Measurements from ENCODE around the gene MRPL53. TPM values are rescaled to one million over a fixed set of nuclear protein-coding genes. Genes with fewer than 3 reads are reported as not detected.

MRPL53 gene
- total and polyA plus RNA-seq, 4 donors: 23.3 to 106 (median 70.7) TPM

GRCh38 chr2:74512744-74513604 is 40.5 kb upstream of the MRPL53 start:
- Histone ChIP-seq H3K27ac (ENCODE audit: low read depth in 1 of 2, low read length in 1 of 2) (no peak overlapping the region), H3K4me3 (no peak overlapping the region), H3K9ac (ENCODE audit: insufficient read depth in 1 of 2, low read length in 2 of 2) (no peak overlapping the region), H3K9me3 (ENCODE audit: control insufficient read depth in 4 of 4, insufficient read depth in 3 of 4, low read length in 3 of 4) (peaks cover 0 to 14% (median 0%) of the 10 kb centered on the region in 4 donors), H3K27me3 (ENCODE audit: control insufficient read depth in 3 of 3, insufficient read depth in 3 of 3, low read length in 2 of 3) (peaks cover 6 to 78% (median 77%) of the 10 kb centered on the region in 3 donors), H3K36me3 (ENCODE audit: control insufficient read depth in 4 of 4, insufficient read depth in 4 of 4, low read length in 4 of 4) (no peaks in the 10 kb centered on the region), H3K4me1 (ENCODE audit: control insufficient read depth in 5 of 5, insufficient read depth in 5 of 5, low read length in 5 of 5) (peaks cover 0 to 24% (median 7%) of the 10 kb centered on the region in 5 donors)
- no peak for DNase-seq
- WGBS, 2 donors: 8 to 14% methylated on average over 34 to 36 of the region's 36 CpGs
- no peak for TF ChIP-seq CTCF (IDR thresholded peaks at IDR 0.05; ENCODE audit: control extremely low read depth, extremely low read depth)
- no peak for ATAC-seq (ENCODE audit: insufficient read depth, low FRiP score)

- DNase-seq (no peak), ATAC-seq (ENCODE audit: insufficient read depth, low FRiP score) (no peak)
- Histone ChIP-seq H3K36me3 (ENCODE audit: control insufficient read depth in 4 of 4, insufficient read depth in 4 of 4, low read length in 4 of 4) (peaks cover 0 to 3% (median 0%) of the 10 kb centered on the region in 4 donors), H3K9me3 (ENCODE audit: control insufficient read depth in 4 of 4, insufficient read depth in 3 of 4, low read length in 3 of 4) (peaks cover 0 to 14% (median 0%) of the 10 kb centered on the region in 4 donors), H3K9ac (ENCODE audit: insufficient read depth in 1 of 2, low read length in 2 of 2) (no peak overlapping the region), H3K4me3 (no peak overlapping the region), H3K27me3 (ENCODE audit: control insufficient read depth in 3 of 3, insufficient read depth in 3 of 3, low read length in 2 of 3) (peaks cover 6 to 63% (median 62%) of the 10 kb centered on the region in 3 donors), H3K27ac (ENCODE audit: low read depth in 1 of 2, low read length in 1 of 2) (no peak overlapping the region), H3K4me1 (ENCODE audit: control insufficient read depth in 5 of 5, insufficient read depth in 5 of 5, low read length in 5 of 5) (peaks cover 5 to 23% (median 8%) of the 10 kb centered on the region in 5 donors)
- TF ChIP-seq CTCF (IDR thresholded peaks at IDR 0.05; ENCODE audit: control extremely low read depth, extremely low read depth): no peak
- whole genome bisulfite sequencing, 2 donors: 36 to 38% methylated on average over 11 of the region's 11 CpGs
These were observed 38.9 kb upstream of the MRPL53 start for GRCh38 chr2:74511104-74511989.

GRCh38 chr2:74510272-74510671 is 37.8 kb upstream of the MRPL53 start:
- H3K9me3 ChIP-seq (ENCODE audit: control insufficient read depth in 4 of 4, insufficient read depth in 3 of 4, low read length in 3 of 4): peaks cover 0 to 8% (median 0%) of the 10 kb centered on the region in 4 donors
- ATAC-seq (ENCODE audit: insufficient read depth, low FRiP score): no peak
- peaks cover 3 to 20% (median 8%) of the 10 kb centered on the region in 5 donors for H3K4me1 ChIP-seq (ENCODE audit: control insufficient read depth in 5 of 5, insufficient read depth in 5 of 5, low read length in 5 of 5)
- no peak overlapping the region for H3K27ac ChIP-seq (ENCODE audit: low read depth in 1 of 2, low read length in 1 of 2)
- H3K27me3 ChIP-seq (ENCODE audit: control insufficient read depth in 3 of 3, insufficient read depth in 3 of 3, low read length in 2 of 3): peaks cover 6 to 67% (median 57%) of the 10 kb centered on the region in 3 donors
- DNase-seq: no peak
- H3K9ac ChIP-seq (ENCODE audit: insufficient read depth in 1 of 2, low read length in 2 of 2): no peak overlapping the region
- WGBS, 2 donors: 85 to 89% methylated on average over 4 of the region's 4 CpGs
- no peak overlapping the region for H3K4me3 ChIP-seq
- no peak for TF ChIP-seq CTCF (IDR thresholded peaks at IDR 0.05; ENCODE audit: control extremely low read depth, extremely low read depth)
- H3K36me3 ChIP-seq (ENCODE audit: control insufficient read depth in 4 of 4, insufficient read depth in 4 of 4, low read length in 4 of 4): peaks cover 0 to 10% (median 6%) of the 10 kb centered on the region in 4 donors

Data from lung (tissue), 12 donors.